Measurements from ENCODE around the gene NEB.

The NEB gene, protein sequence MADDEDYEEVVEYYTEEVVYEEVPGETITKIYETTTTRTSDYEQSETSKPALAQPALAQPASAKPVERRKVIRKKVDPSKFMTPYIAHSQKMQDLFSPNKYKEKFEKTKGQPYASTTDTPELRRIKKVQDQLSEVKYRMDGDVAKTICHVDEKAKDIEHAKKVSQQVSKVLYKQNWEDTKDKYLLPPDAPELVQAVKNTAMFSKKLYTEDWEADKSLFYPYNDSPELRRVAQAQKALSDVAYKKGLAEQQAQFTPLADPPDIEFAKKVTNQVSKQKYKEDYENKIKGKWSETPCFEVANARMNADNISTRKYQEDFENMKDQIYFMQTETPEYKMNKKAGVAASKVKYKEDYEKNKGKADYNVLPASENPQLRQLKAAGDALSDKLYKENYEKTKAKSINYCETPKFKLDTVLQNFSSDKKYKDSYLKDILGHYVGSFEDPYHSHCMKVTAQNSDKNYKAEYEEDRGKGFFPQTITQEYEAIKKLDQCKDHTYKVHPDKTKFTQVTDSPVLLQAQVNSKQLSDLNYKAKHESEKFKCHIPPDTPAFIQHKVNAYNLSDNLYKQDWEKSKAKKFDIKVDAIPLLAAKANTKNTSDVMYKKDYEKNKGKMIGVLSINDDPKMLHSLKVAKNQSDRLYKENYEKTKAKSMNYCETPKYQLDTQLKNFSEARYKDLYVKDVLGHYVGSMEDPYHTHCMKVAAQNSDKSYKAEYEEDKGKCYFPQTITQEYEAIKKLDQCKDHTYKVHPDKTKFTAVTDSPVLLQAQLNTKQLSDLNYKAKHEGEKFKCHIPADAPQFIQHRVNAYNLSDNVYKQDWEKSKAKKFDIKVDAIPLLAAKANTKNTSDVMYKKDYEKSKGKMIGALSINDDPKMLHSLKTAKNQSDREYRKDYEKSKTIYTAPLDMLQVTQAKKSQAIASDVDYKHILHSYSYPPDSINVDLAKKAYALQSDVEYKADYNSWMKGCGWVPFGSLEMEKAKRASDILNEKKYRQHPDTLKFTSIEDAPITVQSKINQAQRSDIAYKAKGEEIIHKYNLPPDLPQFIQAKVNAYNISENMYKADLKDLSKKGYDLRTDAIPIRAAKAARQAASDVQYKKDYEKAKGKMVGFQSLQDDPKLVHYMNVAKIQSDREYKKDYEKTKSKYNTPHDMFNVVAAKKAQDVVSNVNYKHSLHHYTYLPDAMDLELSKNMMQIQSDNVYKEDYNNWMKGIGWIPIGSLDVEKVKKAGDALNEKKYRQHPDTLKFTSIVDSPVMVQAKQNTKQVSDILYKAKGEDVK (N-terminal part only)

DNA sequence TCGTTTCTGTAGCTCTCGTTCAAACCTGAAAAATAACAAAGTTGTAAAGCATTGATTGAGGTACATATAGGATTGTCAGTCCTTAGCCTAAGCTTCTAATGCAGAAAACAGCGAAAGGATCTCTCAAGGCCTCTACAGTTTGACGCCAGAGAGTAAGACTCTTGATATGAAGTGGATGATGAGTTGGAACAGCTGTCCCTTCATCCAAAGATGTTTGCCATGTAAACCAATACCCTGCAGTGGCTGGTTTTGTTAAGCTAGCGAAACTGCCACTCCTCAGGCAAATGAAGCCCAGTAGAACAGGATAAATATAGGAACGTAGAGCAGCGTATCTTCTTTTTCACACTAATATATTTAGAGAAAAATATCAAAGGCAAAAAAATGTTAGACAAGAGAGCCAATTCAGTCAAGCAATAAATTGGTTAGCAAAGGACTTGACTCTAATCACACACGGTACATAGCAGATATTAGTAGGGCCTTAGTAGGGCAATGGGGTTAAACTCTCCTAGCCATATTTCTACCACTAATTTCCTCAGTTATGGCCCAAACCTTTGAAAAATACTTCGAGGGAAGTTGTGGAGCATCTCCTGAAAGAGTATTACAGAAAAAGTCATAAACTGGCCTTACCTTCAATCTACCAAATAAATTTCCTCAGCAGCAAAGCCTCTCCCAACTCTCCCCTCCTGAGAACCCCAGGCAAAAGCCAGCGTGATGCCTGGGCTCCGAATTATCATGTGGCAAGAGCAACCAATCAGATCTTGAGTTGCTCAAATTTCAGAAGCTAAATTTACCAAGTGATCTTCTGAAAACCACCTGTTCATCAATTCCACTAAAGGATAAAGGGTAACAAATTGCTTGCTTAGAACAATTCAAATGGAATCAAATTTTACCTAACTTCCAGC, at the start of gene NEB:
NEB (minus strand) TSS at position 706 of the 902 bp plus-strand sequence. CDS start 1,320 bp downstream, outside the sequence.
- peak; percentile 31 for DNase-seq

DNA sequence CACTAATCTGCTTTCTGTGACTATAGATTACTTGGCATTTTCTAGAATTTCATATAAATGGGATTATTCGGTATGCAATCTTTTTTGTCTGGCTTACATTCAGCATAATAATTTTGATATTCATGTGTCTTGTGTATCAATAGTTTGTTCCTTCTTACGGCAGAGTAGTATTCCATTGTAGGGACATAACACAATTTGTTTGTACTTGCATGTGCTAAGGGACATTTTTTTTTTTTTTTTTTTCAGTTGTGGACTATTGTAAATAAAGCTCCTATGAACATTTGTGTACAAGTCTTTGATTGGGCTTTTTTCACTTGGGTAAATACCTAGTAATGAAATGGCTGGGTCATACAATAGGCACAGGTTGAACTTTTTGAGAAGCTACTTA, 48.9 kb upstream of the NEB start:
- DNase-seq: no peak

DNA sequence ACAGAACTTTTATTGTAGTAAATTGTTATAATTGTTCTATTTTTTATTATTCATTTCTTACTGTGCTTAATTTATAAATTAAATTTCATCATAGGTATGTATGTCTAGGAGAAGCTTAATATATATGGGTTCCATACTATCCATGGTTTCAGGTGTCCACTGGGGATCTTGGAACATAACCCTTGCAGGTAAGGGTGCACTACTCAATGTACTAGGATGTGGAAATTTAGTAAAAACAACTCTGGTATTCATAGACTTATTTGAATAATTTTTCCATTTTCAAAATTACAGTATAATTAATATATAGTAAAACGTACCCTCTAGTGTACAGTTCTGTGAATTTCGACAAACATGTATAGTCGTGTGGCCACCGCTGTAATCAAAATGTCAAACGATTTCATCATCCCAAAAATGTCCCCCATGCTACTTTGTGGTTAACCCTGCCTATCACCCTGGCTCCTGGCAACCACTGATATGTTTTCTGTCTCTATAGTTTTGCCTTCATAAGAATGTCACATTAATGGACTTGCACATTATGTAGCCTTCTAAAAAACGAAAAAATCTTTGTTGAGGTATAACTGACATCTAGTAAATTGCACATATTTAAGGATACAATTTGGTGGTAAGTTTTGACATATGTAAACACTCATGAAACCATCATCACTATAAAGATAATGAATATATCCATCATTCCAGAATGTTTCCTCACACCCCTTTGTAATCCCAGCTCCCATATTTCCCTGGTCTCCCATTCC, 48.3 kb upstream of the NEB start:
- no peak for DNase-seq

DNA sequence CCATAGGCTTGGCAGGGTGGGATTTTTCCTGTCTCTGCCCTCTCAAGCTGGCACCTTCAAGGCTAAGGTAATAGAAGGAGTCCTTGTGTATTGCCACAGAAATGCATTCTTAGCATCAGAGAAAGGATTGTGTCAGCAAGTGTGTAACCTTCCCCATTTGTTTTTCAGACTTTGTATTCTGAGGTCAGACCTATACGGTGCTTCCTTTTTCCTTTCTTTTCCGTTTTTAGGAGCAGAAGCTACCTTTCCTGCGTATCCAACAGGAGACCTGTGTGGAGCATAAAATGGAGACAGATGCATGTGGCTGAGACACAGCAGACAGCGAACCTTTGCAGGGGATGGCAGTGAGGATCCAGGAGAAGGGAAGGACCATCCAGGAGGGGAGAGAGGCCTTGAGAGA, 47.4 kb upstream of the NEB start:
- DNase-seq: no peak

DNA sequence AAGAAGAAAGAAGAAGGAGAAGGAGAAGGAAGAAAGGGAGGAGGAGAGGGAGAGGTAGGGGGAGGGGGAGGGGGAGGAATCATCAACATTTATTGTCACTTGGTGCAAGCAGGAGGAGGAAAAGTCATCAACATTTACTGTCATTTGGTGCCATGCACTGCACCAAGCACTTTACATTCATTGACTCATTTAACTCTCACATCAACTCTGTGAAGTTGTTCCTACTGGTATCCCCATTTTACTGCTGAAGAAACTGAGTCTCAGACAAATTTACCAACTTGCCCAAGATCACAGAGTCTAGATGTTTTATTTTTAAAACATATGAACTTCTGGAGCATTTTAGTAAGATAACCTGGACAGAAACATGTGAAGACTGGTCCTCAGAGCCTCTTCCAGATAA, 46.7 kb upstream of the NEB start:
- no peak for DNase-seq

DNA sequence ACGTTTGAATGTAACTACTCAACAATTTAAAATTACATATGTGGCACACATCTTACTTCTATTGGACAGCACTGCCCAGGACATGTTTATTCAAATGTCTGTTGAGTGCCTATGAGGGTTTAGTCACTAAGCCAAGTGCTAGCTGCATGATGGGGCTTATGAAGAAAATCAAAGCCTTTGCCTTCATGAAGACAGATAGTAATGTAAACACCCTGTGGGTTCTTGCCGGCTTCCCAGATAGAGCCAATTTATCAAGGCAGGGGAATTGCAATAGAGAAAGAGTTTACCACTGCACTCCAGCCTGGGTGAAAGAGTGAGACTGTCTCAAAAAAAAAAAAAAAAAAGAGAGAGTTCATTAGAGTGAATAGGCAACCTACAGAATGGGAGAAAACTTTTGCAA, 43.7 kb upstream of the NEB start:
- no peak for DNase-seq

DNA sequence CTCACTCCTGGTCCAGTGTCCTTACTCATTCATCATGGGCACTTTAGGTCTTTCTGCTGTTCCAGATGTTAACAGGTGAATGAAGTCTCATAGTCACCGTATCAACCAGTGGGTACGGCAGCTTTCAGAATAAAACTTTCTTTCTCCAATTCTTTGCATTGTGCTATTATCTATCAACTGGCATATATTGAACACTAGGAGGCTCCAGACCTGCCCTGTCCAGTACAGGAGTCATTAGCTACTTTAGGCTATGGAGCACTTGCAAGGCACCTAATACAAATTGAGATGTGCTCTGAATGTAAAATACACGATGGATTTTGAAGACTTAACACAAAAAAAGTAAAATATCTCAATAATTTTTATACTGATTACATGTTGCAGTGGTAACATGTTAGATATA, 43.2 kb upstream of the NEB start:
- DNase-seq: no peak

DNA sequence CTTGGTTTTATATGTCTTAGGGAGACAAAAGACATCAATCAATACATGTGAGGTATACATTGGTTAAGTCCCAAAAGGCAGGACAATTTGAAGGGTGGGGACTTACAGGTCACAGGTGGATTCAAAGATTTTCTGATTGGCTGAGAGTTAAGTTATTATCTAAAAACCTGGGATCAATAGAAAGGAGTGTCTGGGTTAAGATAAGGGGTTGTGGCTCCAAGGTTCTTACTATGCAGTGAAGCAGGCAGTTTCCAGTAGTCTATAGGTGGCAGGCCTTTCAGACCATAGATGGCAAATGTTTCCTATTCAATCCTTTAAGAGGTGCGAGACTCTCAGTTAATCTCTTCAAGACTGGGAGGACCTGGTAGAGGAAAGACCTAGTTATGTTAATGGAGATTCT, 42.1 kb upstream of the NEB start:
- no peak for DNase-seq

DNA sequence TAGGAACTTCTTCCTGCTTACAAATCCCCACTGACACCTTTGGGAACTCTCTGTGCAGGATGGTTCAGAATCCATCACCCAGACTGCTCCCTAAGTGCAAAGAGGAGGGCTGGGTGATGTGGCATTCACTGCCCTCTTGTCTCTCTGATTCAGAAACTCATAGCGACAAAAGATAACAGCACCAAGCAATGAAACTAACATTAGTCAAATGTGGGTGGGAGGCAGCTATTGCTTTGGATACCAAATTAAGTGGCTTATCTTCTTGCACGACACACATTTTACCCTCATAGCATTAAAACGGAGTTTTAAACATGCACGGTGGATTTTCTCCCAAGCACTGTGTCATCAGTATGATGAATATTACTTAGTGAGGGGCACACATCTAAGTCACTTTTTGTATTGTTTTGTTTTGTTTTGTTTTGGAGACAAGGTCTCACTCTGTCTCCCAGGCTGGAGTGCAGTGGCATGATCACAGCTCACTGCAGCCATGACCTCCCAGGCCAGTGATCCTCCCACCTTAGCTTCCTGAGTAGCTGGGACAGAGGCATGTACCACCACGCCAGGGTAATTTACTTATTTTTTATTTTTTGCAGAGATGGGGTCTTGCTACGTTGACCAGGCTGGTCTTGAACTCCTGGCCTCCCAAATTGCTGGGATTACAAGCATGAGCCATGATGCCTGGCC, 40.9 kb upstream of the NEB start:
- DNase-seq: no peak

DNA sequence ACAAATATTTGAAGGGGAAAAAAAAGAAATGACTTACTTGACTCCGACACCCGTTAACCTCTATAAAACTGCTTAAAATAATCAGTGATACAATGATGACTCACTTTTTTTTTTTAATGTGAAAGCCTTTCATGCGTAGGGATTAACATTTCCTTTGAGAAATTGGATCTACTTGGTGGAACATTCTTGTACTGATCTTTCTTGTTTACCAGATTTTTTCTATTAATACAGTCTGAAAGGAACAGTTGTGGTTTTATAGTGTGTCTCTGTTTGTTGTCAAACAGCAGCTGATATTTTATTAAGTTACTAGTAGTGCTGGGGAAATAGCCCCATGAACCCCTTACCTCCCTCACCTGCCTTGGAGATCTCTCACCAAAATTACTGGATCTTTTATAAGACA, 40.2 kb upstream of the NEB start:
- no peak for DNase-seq

DNA sequence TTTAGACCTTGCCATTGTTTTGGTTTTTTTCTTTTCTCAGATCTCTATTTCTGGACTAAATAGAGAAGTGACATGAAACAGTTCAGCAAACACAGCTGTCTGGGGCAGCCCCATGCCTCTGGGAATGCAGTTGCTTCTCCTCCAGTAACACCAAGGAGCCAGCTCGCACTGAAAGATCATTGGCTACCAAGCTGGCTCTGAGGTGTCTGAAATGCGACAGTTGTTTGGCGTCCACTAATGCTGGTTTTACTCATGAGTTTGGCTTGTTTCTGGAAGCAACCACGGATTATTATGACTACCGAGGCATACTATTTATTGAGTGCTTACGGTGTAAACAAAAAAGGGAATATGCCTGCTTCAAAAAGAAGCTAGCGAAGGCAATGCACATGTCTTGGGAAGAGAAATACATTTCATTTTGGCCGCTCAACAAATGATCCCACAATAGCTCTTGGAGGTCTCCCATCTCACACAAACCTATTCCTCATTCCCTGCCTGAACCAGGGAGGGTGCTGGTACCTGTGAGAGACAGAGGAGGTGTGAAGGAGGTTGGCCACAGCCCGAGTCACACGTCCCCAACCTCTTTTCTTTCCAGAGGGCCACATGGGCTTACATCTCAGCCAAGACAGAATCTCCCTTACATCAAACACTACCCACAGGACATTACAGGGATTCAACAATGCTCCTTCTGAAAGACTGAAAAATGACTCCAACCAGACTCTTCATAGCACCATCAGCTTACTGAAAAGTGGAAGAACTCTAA, 37.5 kb upstream of the NEB start:
- peak; percentile 36 for DNase-seq

DNA sequence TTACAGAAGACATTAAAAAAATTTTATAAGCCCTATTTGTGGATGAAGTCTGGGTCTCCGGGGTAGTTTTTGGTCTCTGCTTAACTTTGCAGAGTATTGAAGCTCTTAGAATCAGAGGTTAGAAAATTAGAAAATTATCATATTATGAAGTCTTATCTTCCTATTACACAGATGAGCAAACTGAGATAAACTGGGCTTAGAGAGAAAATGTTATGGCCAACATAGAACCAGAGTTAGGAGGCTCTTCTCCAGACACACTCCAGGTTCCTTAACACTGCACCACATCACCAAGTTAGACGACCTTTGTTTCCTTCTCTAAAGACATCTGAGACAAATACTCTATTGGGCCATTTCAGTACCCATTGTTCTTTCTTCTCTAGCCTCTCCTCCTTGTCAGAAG, 36.7 kb upstream of the NEB start:
- no peak for DNase-seq

DNA sequence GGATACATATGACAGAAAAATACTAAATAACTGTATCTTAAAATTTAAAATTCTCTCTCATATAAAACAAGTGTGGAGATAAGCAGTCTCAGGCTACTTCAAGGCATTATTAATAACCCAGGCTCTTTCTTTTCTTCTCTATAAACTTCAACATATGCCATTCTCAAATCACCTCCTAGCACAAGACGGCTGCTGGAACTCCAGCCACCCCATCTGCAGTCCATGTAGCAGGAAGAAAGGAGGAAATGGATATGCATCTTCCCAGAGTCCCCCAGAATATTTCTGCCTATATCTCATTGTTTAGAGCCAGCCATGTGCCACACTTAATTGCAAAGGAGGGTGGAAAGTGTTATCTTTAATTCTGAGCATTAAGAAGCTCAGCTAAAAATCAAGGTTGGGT, 35.3 kb upstream of the NEB start:
- DNase-seq: no peak

DNA sequence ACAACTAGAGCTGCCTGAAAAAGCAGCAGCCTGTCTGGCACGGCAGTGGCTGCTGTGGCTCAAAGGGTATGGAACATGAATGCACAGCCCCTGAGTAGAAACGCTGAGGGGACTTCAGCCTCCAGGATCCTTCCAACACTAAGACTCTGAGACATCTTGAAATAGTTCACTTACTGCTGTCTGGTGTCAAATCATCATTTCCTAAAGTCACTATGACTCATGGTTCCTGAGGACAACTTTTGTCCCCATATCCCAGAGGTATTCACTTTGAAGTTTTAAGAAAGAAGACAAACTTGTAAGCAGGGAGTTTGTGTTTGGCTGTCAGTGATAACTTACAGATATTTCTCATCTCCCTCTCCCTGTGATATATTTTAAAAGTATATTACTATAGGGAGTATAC, 33.3 kb upstream of the NEB start:
- DNase-seq: no peak

DNA sequence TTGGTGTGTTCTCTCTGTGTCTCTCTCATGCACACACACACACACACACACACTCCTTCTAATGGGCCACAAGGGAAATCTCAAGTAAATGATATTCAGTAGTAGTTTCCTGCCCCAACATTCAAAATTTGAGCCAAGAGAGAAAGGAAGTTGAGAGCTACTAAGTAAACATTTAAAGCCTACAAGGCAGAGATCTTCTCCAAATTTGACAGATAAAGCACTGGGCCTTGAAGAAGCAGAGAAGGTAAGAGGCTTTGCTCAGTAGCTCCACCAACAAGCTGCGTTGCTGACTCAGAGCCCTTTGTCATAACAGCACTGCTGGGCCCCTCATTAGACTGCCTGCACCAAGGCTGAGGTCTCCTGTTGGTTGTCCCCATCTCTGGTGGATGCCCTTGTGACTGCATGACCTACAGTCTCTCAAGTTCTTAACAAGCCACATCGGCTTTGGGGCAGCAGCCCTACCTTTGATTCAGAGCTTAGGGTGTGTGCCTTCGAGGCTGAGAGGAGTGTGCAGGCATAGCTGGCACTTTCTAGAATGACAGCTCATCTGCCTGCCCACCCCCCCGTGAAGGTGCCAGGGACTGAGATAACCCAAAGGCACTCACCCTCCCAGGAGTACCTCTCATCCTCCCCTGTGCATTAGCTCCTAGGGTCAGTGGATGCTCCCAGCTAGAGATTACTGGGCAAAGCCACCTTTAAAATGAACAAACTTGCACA, 32.3 kb upstream of the NEB start:
- DNase-seq: no peak

DNA sequence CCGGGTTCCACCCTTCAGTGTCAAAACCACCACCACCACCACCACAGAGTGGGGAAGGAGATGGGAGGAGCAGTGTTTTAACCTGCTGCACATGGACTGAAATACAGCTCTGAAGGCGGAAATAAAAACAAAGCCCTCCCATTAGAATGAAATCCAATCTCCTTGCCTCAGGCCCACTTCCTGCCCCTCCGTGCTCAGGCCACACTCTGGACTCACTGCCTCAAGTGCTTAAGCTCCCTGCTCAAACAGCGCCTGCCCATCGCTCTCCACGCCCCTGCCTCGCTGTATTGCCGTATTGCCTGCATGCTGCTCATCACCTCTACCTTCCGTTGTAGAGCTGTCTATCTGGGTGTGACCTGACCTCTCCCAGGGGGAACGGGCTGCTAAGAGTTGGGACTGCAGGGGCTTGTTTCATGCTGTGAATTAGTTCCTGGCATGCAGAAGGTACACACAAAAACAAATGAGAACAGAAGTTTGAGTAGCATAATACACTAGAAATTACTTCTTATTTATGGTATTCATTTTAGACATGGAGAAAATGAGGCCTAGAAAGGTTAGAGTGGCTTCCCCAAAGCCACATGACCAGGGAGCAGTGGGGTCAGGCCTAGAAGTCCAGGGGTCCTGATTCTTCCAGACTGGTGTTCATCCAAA, 31.6 kb upstream of the NEB start:
- DNase-seq: no peak

DNA sequence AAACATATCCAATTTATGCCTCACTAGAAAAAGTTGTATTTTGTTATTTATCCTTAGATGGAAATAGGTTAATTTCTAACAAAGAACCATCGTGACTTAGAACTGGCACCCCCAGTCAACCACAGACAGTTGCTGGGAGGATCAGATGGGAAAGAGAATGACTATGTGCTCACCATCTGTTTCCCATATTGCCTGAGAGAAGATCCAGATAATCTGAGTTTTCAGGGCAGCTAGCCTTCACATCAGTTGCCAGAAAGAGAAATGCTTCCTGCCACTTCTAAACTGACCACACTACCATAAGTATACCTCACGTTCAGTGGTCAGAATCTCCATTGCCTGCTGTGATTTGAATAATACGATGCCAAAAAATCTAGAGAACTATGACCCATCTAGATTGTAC, 28.4 kb upstream of the NEB start:
- DNase-seq: no peak

DNA sequence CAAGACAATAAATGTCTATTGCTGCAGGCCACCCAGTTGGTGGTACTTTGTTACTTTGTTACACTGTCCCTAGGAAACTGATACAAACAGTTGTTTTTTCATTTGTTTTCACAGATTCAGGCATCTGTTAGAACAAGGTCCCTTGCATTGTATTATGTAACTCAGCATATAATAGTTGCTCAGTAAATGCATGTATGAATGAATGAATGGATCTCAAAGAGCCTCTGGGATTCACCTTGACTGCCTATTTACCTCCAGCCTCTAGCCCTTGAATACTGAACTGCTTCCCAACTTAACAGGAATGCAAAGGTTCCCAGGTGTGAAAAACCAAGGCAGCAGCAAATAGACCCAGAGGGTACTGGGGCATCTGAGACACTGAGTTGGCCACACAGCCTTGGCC, 27.4 kb upstream of the NEB start:
- DNase-seq: no peak

DNA sequence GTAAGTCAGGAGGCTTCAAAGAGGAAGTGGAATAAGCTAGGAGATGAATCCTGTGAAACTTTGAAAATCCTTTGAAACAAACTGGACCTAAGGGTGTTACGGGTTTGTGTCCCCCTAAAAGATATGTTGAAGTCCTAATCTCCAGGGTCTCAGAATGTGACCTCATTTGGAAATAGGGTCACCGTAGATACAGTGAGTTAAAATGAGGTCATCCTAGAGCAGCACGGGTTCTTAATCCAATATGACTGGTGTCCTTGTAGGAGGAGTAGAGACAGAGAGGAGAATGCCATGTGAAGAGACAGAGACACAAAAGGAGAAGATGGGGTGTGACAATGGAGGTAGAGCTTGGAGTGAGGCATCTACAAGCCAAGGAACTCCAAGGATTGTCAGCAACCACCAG, 26.9 kb upstream of the NEB start:
- DNase-seq: no peak

All from femur (tissue), 1 donor.